HCT116 (cell line): ENCODE data around the gene MXRA8. TPM values are rescaled to one million over a fixed set of nuclear protein-coding genes. Genes with fewer than 3 reads are reported as not detected.
"Not testable (repeated sequence)": the region's sequence is repeated elsewhere in the genome, so short reads cannot be mapped to it uniquely, and the experiment has no call there.

Experiments
- ATAC-seq: fragments of 200-7000 bp; cut with Tn5 transposase; 2 replicates; pipeline ENCODE4 v1.9.1; 2020; ENCODE audit warnings: mild to moderate bottlenecking, moderate library complexity
- BruUV-seq: library from RNA; stranded (reverse); fragments of 400-500 nt; replicated peaks from 2 replicates; lab custom pipeline; 2021; lab: Mats Ljungman, UMichigan
- CTCF ChIA-PET: fragments of 300-600 bp; sonication (Branson Sonifier 250); formaldehyde crosslinking; loops from one replicate; lab custom pipeline; 2021; ENCODE audit warnings: antibody characterized with exemption; lab: Charles Lee
- POLR2A ChIA-PET: fragments of 300-600, 350-600 bp; sonication (Branson Sonifier 250); formaldehyde crosslinking; loops from one replicate; lab custom pipeline; 2021; ENCODE audit warnings: antibody characterized with exemption; lab: Charles Lee
- RAD21 ChIA-PET, 2 experiments: fragments of 300-600 bp; sonication (Branson Sonifier 250); formaldehyde crosslinking; loops; one replicate each; lab custom pipeline; 2023; ENCODE audit warnings: low total read pairs in 2 of 2; ENCODE audit not compliant: uncharacterized antibody in 2 of 2, unreplicated experiment in 2 of 2, low non-redundant PET in 1 of 2; lab: Charles Lee
- DNase-seq: peaks from one replicate; pipeline ENCODE4 v3.0.0-alpha.2; 2010; ENCODE audit warnings: low read depth, low spot score
- H2AFZ ChIP-seq: fragments of 200-600 bp; shearing (Covaris generic), sonication (generic); 2 replicates; pipeline ENCODE4 v1.6.1; 2017; ENCODE audit warnings: low read depth, mixed run types, mixed read lengths, antibody characterized with exemption, low read length; ENCODE audit not compliant: poor library complexity, severe bottlenecking
- H3K27ac ChIP-seq: 2 replicates; pipeline ENCODE4 v1.5.1; 2012; ENCODE audit warnings: low read depth, low read length
- H3K27me3 ChIP-seq: fragments of 200-600 bp; sonication (generic); 2 replicates; pipeline ENCODE4 v1.6.1; 2016; ENCODE audit warnings: mixed run types, low read length, mixed read lengths; ENCODE audit not compliant: insufficient read depth
- H3K36me3 ChIP-seq, 2 experiments: fragments of 200-500 bp in 1 of 2; fragments of 200-600 bp in 1 of 2; sonication (Bioruptor generic) in 1 of 2; sonication (generic) in 1 of 2; 2 replicates each; pipeline versions ENCODE4 v1.5.1 to v1.6.1; 2014 to 2016; ENCODE audit warnings: low read length in 2 of 2, inconsistent platforms in 1 of 2, mixed read lengths in 1 of 2, mixed run types in 1 of 2; ENCODE audit not compliant: insufficient read depth in 2 of 2, control insufficient read depth in 1 of 2
- H3K4me1 ChIP-seq, 2 experiments: fragments of 200-600 bp in 1 of 2; sonication (generic) in 1 of 2; 2 replicates each; pipeline versions ENCODE4 v1.5.1 to v1.6.1; 2012 to 2017; ENCODE audit warnings: low read length in 2 of 2, inconsistent platforms in 1 of 2, mild to moderate bottlenecking in 1 of 2, mixed read lengths in 1 of 2, mixed run types in 1 of 2, moderate library complexity in 1 of 2; ENCODE audit not compliant: insufficient read depth in 2 of 2, control insufficient read depth in 1 of 2
- H3K4me2 ChIP-seq: fragments of 200-600 bp; sonication (generic); 2 replicates; pipeline ENCODE4 v1.6.1; 2017; ENCODE audit warnings: mixed run types, low read length, mixed read lengths
- H3K4me3 ChIP-seq, 2 experiments: fragments of 200-600 bp in 1 of 2; sonication (generic) in 1 of 2; replicated peaks in 1 of 2; 2 replicates each; pipeline ENCODE4 v1.5.1; 2011 to 2016; ENCODE audit warnings: low read length in 2 of 2, control low read depth in 1 of 2, low read depth in 1 of 2, mild to moderate bottlenecking in 1 of 2, mixed read lengths in 1 of 2, mixed run types in 1 of 2
- H3K79me2 ChIP-seq: fragments of 200-600 bp; sonication (generic); 2 replicates; pipeline ENCODE4 v1.6.1; 2017; ENCODE audit warnings: mild to moderate bottlenecking, mixed run types, low read length, moderate library complexity, mixed read lengths; ENCODE audit not compliant: insufficient read depth
- H3K9ac ChIP-seq: fragments of 200-600 bp; sonication (generic); 2 replicates; pipeline ENCODE4 v1.6.1; 2016; ENCODE audit warnings: low read length, mixed read lengths
- H3K9me2 ChIP-seq: fragments of 200-600 bp; sonication (generic), shearing (Covaris generic); 2 replicates; pipeline ENCODE4 v1.6.1; 2017; ENCODE audit warnings: mixed run types, mild to moderate bottlenecking, moderate library complexity; ENCODE audit not compliant: insufficient read depth
- H3K9me3 ChIP-seq, 2 experiments: fragments of 200-500 bp in 1 of 2; fragments of 200-600 bp in 1 of 2; sonication (Bioruptor generic) in 1 of 2; sonication (generic) in 1 of 2; 2 replicates each; pipeline ENCODE4 v1.6.1; 2014 to 2017; ENCODE audit warnings: low read length in 2 of 2, mixed read lengths in 2 of 2, inconsistent platforms in 1 of 2, low read depth in 1 of 2, mild to moderate bottlenecking in 1 of 2, mixed run types in 1 of 2, moderate library complexity in 1 of 2; ENCODE audit not compliant: control insufficient read depth in 1 of 2, insufficient read depth in 1 of 2
- H4K20me1 ChIP-seq: fragments of 200-600 bp; sonication (generic), shearing (Covaris generic); 2 replicates; pipeline ENCODE4 v1.6.1; 2017; ENCODE audit warnings: mixed run types, mild to moderate bottlenecking, moderate library complexity; ENCODE audit not compliant: insufficient read depth
- CBX3 ChIP-seq: IDR thresholded peaks from 2 replicates; pipeline ENCODE4 v1.6.1; 2012; ENCODE audit warnings: low read depth
- CEBPB ChIP-seq: IDR thresholded peaks from 2 replicates; pipeline ENCODE4 v1.6.1; 2012; ENCODE audit warnings: low read depth
- EGR1 ChIP-seq: IDR thresholded peaks from 2 replicates; pipeline ENCODE4 v1.6.1; 2012; ENCODE audit warnings: low read depth
- EZH2 ChIP-seq: fragments of 200-600 bp; sonication (generic); IDR thresholded peaks from 2 replicates; pipeline ENCODE4 v1.6.1; 2017; ENCODE audit warnings: antibody characterized with exemption, mixed run types
- FOSL1 ChIP-seq: IDR thresholded peaks from 2 replicates; pipeline ENCODE4 v1.6.1; 2012; ENCODE audit warnings: low read depth
- JUND ChIP-seq: IDR thresholded peaks from 2 replicates; pipeline ENCODE4 v1.6.1; 2012
- POLR2A ChIP-seq: IDR thresholded peaks from 2 replicates; pipeline ENCODE4 v1.7.0; 2011; ENCODE audit warnings: borderline replicate concordance; ENCODE audit not compliant: insufficient read depth, insufficient read length; ENCODE audit errors: extremely low read depth
- POLR2AphosphoS5 ChIP-seq: IDR thresholded peaks from 2 replicates; pipeline ENCODE4 v1.6.1; 2011; ENCODE audit warnings: mild to moderate bottlenecking, low read depth, low read length, moderate library complexity
- RAD21 ChIP-seq: IDR thresholded peaks from 2 replicates; pipeline ENCODE4 v1.6.1; 2012; ENCODE audit warnings: low read depth, mild to moderate bottlenecking
- SIN3A ChIP-seq: IDR thresholded peaks from 2 replicates; pipeline ENCODE4 v1.6.1; 2012; ENCODE audit warnings: low read depth
- SP1 ChIP-seq: IDR thresholded peaks from 2 replicates; pipeline ENCODE4 v1.6.1; 2012; ENCODE audit warnings: low read depth
- SRF ChIP-seq: IDR thresholded peaks from 2 replicates; pipeline ENCODE4 v1.6.1; 2012; ENCODE audit warnings: low read depth
- TCF7L2 ChIP-seq: IDR thresholded peaks from 2 replicates; pipeline ENCODE4 v1.7.0; 2011; ENCODE audit warnings: borderline replicate concordance, inconsistent platforms; ENCODE audit not compliant: insufficient read depth, insufficient read length; ENCODE audit errors: extremely low read depth
- YY1 ChIP-seq: IDR thresholded peaks from 2 replicates; pipeline ENCODE4 v1.6.1; 2011; ENCODE audit warnings: low read length, low read depth, moderate library complexity, mild to moderate bottlenecking; ENCODE audit not compliant: insufficient replicate concordance; ENCODE audit errors: extremely low read depth
- ZFX ChIP-seq: fragments of 450-650 bp; IDR thresholded peaks from 2 replicates; pipeline ENCODE4 v1.6.1; 2017
- intact Hi-C: fragments of 100-400 bp; cut with micrococcal nuclease; formaldehyde crosslinking; loops from 2 replicates; pipeline ENCODE4 v1.10.0; 2022
- total RNA-seq: library from RNA; stranded (reverse); gene quantifications from one replicate; pipeline ENCODE4 v1.2.1, GENCODE V29; 2021; ENCODE audit not compliant: unreplicated experiment
- TF ChIP-seq, protein P1 (sequence below): IDR thresholded peaks from 2 replicates; pipeline ENCODE4 v1.6.1; 2011; ENCODE audit warnings: mild to moderate bottlenecking, low read length, moderate library complexity; ENCODE audit not compliant: insufficient replicate concordance; ENCODE audit errors: extremely low read depth
- TF ChIP-seq, protein P2 (sequence below): IDR thresholded peaks from 2 replicates; pipeline ENCODE4 v1.6.1; 2012

The MXRA8 gene
- total RNA-seq, 1 experiment from 2014 or later, result 0.74 TPM

GRCh38 chr1:1370094-1370493 lies 11.7 kb upstream of the MXRA8 start:
- ATAC-seq, H3K27me3 ChIP-seq, H3K27ac ChIP-seq, POLR2A ChIA-PET, H3K4me3 ChIP-seq, H2AFZ ChIP-seq, BruUV-seq, intact Hi-C loops, DNase-seq, H3K9me2 ChIP-seq, H3K9ac ChIP-seq, RAD21 ChIA-PET, H3K4me2 ChIP-seq, CTCF ChIA-PET, H4K20me1 ChIP-seq: not testable (repeated sequence)
- Histone ChIP-seq H3K9me3 (peaks cover 0 to 16% of the 10 kb centered on the region in 2 experiments; a peak in 1 of 4 replicates), H3K36me3 (peaks cover 0 to 11% of the 10 kb centered on the region in 2 experiments; a peak in 1 of 4 replicates), H3K79me2 (peaks cover 29% of the 10 kb centered on the region), H3K4me1 (peaks cover 10 to 24% of the 10 kb centered on the region in 2 experiments)

DNA sequence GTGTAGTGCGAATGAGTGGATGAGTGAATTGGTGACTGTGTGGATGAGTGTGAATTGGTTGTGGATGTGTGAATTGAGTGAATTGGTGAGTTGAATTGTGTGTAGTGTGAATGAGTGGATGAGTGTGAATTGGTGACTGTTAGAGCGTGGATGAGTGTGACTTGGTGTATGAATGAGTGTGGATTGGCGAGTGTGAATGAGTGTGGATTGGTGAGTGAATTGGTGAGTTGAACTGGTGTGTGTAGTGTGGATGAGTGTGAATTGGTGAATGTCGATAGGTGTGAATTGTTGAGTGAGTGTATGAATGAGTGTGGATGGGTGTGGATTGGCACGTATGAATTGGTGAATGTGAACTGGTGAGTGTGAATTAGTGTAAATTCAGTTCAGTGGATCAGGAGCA lies 9.0 kb upstream of the MXRA8 start:
- ChIA-PET POLR2A (no interaction called here), CTCF (no interaction called here)
- TF ChIP-seq POLR2AphosphoS5 (no peak), RAD21 (no peak), YY1 (no peak), SIN3A (no peak), POLR2A (no peak), CBX3 (no peak), SRF (no peak), FOSL1 (no peak), SP1 (no peak), EGR1 (no peak), TCF7L2 (no peak), EZH2 (no peak), JUND (no peak), CEBPB (no peak), ZFX (no peak)
- TF ChIP-seq, protein P1, sequence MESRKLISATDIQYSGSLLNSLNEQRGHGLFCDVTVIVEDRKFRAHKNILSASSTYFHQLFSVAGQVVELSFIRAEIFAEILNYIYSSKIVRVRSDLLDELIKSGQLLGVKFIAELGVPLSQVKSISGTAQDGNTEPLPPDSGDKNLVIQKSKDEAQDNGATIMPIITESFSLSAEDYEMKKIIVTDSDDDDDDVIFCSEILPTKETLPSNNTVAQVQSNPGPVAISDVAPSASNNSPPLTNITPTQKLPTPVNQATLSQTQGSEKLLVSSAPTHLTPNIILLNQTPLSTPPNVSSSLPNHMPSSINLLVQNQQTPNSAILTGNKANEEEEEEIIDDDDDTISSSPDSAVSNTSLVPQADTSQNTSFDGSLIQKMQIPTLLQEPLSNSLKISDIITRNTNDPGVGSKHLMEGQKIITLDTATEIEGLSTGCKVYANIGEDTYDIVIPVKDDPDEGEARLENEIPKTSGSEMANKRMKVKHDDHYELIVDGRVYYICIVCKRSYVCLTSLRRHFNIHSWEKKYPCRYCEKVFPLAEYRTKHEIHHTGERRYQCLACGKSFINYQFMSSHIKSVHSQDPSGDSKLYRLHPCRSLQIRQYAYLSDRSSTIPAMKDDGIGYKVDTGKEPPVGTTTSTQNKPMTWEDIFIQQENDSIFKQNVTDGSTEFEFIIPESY, result no peak
- TF ChIP-seq, protein P2, sequence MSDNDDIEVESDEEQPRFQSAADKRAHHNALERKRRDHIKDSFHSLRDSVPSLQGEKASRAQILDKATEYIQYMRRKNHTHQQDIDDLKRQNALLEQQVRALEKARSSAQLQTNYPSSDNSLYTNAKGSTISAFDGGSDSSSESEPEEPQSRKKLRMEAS, result no peak

More for the DNA sequence above, 9.0 kb upstream of the MXRA8 start:
- DNase-seq, result no peak
- no peak for ATAC-seq
- Histone ChIP-seq H3K27me3 (no peaks in the 10 kb centered on the region), H3K27ac (no peak overlapping the region), H3K4me2 (no peak overlapping the region), H3K4me1 (peaks cover 6 to 19% of the 10 kb centered on the region in 2 experiments; a peak in 3 of 4 replicates), H3K9ac (no peak overlapping the region), H3K79me2 (peaks cover 3% of the 10 kb centered on the region; the same call in 1 of the 2 replicates), H3K9me2 (0 out of 2 replicates have a peak, but pooled peaks cover 3% of the 10 kb centered on the region), H3K4me3 (no peak overlapping the region), H4K20me1 (no peaks in the 10 kb centered on the region), H3K36me3 (no peaks in the 10 kb centered on the region; a peak in 1 of 4 replicates), H3K9me3 (peaks cover 0 to 16% of the 10 kb centered on the region in 2 experiments; a peak in 1 of 4 replicates), H2AFZ (no peak overlapping the region)
- RAD21 ChIA-PET, result no interaction called here
- BruUV-seq, result no TSS peak
- intact Hi-C loops, result no loop called here
